Measurements from ENCODE around the gene NDUFS3.
"Not testable (repeated sequence)": the region's sequence is repeated elsewhere in the genome, so short reads cannot be mapped to it uniquely, and the experiment has no call there.

NDUFS3 gene

GRCh38 chr11:47558695-47559094 lies 20.2 kb upstream of the NDUFS3 start:
- DNase-seq (ENCODE audit: low spot score): no peak
- no peak for TF ChIP-seq CTCF (IDR thresholded peaks at IDR 0.05; ENCODE audit: borderline replicate concordance, control extremely low read depth, extremely low read depth, insufficient read depth, missing control alignments)
- in situ Hi-C loops (cut with MboI; ENCODE audit: low sequenced_read_pairs, unreplicated experiment): no loop called here

GRCh38 chr11:47560426-47560825 lies 18.4 kb upstream of the NDUFS3 start:
- TF ChIP-seq CTCF (IDR thresholded peaks at IDR 0.05; ENCODE audit: borderline replicate concordance, control extremely low read depth, extremely low read depth, insufficient read depth, missing control alignments): no peak
- in situ Hi-C loops (cut with MboI; ENCODE audit: low sequenced_read_pairs, unreplicated experiment): no loop called here
- no peak for DNase-seq (ENCODE audit: low spot score)

- not testable (repeated sequence) for DNase-seq (ENCODE audit: low spot score)
Observed at GRCh38 chr11:47562393-47562792, 16.5 kb upstream of the NDUFS3 start.

GRCh38 chr11:47564366-47564765 lies 14.5 kb upstream of the NDUFS3 start:
- in situ Hi-C loops (cut with MboI; ENCODE audit: low sequenced_read_pairs, unreplicated experiment): not testable (repeated sequence)

More at GRCh38 chr11:47562393-47562792, 16.5 kb upstream of the NDUFS3 start:
- in situ Hi-C loops (cut with MboI; ENCODE audit: low sequenced_read_pairs, unreplicated experiment): not testable (repeated sequence)

GRCh38 chr11:47564933-47565339 lies 13.9 kb upstream of the NDUFS3 start:
- TF ChIP-seq CTCF (IDR thresholded peaks at IDR 0.05; ENCODE audit: borderline replicate concordance, control extremely low read depth, extremely low read depth, insufficient read depth, missing control alignments): no peak
- no peak for DNase-seq (ENCODE audit: low spot score)
- in situ Hi-C loops (cut with MboI; ENCODE audit: low sequenced_read_pairs, unreplicated experiment): no loop called here

More at GRCh38 chr11:47564366-47564765, 14.5 kb upstream of the NDUFS3 start:
- not testable (repeated sequence) for DNase-seq (ENCODE audit: low spot score)

GRCh38 chr11:47565340-47566148 lies 13.3 kb upstream of the NDUFS3 start, which contains the start of gene PTPMT1:
TSS of gene PTPMT1 (plus strand) at chr11:47565599. CDS start at chr11:47565623, 24 bp downstream.
- DNase-seq (ENCODE audit: low spot score): peak; percentile 91
- in situ Hi-C loops (cut with MboI; ENCODE audit: low sequenced_read_pairs, unreplicated experiment): no loop called here
- TF ChIP-seq CTCF (IDR thresholded peaks at IDR 0.05; ENCODE audit: borderline replicate concordance, control extremely low read depth, extremely low read depth, insufficient read depth, missing control alignments): no peak

- in situ Hi-C loops (cut with MboI; ENCODE audit: low sequenced_read_pairs, unreplicated experiment): no loop called here
- DNase-seq (ENCODE audit: low spot score): no peak
- TF ChIP-seq CTCF (IDR thresholded peaks at IDR 0.05; ENCODE audit: borderline replicate concordance, control extremely low read depth, extremely low read depth, insufficient read depth, missing control alignments): no peak
Observed at GRCh38 chr11:47566149-47566698, 12.7 kb upstream of the NDUFS3 start.

Data from GM13976 (cell line).